A673 (cell line): ENCODE results near the gene LPA.

Experiments
- EZH2 ChIP-seq: fragments of 200-600 bp; sonication (generic); IDR thresholded peaks from 2 replicates; pipeline ENCODE4 v1.6.1; 2017; ENCODE audit warnings: borderline replicate concordance, low read depth, mild to moderate bottlenecking, mixed read lengths, antibody characterized with exemption, low read length; ENCODE audit not compliant: poor library complexity, severe bottlenecking
- TF ChIP-seq, protein P1 (sequence below): fragments of 300-800, 200-600 bp; sonication (generic); conservative IDR thresholded peaks from 2 replicates; pipeline ENCODE4 v1.5.1; 2017; ENCODE audit warnings: low read depth, mild to moderate bottlenecking, antibody characterized with exemption, low read length, moderate library complexity, mixed read lengths

- TF ChIP-seq, protein P1, sequence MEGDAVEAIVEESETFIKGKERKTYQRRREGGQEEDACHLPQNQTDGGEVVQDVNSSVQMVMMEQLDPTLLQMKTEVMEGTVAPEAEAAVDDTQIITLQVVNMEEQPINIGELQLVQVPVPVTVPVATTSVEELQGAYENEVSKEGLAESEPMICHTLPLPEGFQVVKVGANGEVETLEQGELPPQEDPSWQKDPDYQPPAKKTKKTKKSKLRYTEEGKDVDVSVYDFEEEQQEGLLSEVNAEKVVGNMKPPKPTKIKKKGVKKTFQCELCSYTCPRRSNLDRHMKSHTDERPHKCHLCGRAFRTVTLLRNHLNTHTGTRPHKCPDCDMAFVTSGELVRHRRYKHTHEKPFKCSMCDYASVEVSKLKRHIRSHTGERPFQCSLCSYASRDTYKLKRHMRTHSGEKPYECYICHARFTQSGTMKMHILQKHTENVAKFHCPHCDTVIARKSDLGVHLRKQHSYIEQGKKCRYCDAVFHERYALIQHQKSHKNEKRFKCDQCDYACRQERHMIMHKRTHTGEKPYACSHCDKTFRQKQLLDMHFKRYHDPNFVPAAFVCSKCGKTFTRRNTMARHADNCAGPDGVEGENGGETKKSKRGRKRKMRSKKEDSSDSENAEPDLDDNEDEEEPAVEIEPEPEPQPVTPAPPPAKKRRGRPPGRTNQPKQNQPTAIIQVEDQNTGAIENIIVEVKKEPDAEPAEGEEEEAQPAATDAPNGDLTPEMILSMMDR = no peak
- no peak for TF ChIP-seq EZH2
Observed at GRCh38 chr6:160510976-160511617, 153.0 kb downstream of the LPA start.
